ENCODE measurements around the gene TMOD1. TPM values are rescaled to one million over a fixed set of nuclear protein-coding genes. Genes with fewer than 3 reads are reported as not detected.

Gene TMOD1
- total and polyA plus RNA-seq, 2 of the 8 experiments (the other 6 are each of a cell fraction or from before 2014, with no cell fraction given): 0.17 to 0.88 TPM

DNA sequence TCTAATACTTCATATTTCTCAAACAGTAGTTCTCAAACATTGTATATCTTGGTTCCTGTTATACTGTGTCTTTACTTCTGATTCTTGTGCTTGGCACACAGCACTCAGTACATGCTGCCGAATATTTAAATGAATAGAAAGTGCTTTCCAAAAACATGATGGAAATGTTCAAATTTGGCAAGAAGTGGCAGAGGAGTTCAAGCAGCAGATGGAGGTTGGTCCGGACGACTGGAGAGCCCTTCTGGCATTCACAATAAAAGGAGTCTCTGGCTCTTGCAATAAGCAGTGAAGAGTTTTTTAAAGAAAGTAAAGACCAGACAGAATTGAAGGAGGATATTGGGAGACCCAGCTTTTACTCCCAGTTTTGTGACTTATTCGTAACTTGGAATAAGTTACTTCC is 95.4 kb downstream of the TMOD1 start:
- H4K20me1 ChIP-seq (replicated peaks in 1 of 2; ENCODE audit: control insufficient read depth in 1 of 2, insufficient read depth in 2 of 2, low read length in 2 of 2): no peaks in the 10 kb centered on the region
- no peak overlapping the region for H3K4me3 ChIP-seq (ENCODE audit: extremely low read depth in 1 of 4, insufficient read depth in 2 of 4, low read depth in 3 of 4, low read length in 4 of 4)
- H3K4ac ChIP-seq (replicated peaks; ENCODE audit: insufficient read length, low read depth, low read length): no peak overlapping the region
- H4K8ac ChIP-seq (ENCODE audit: extremely low read depth, insufficient read depth, low read length): no peak overlapping the region
- H3K79me2 ChIP-seq (ENCODE audit: control insufficient read depth in 1 of 2, insufficient read depth in 2 of 2, low read length in 2 of 2): no peaks in the 10 kb centered on the region
- DNase-seq (ENCODE audit: low read depth in 1 of 2, low spot score in 2 of 2) (no peak), FAIRE-seq (no peak)
- no peak overlapping the region for H3K56ac ChIP-seq (replicated peaks; ENCODE audit: insufficient read length, low read depth, low read length)
- H2BK20ac ChIP-seq (ENCODE audit: low read length): no peak overlapping the region
- H2BK5ac ChIP-seq (ENCODE audit: low read depth, low read length): no peak overlapping the region
- no peaks in the 10 kb centered on the region for H3K23me2 ChIP-seq (ENCODE audit: low read depth, low read length)
- no peak overlapping the region for H2BK12ac ChIP-seq (ENCODE audit: low read depth, low read length)
- H3K4me1 ChIP-seq (replicated peaks in 1 of 4; ENCODE audit: control insufficient read depth in 3 of 4, insufficient read depth in 4 of 4, low read length in 3 of 4): peaks cover 0 to 5% (median 0%) of the 10 kb centered on the region in 4 experiments; a peak in 3 of 7 replicates
- no peak overlapping the region for H3K27ac ChIP-seq (ENCODE audit: low read depth, low read length)
- H3K79me1 ChIP-seq (ENCODE audit: low read depth, low read length): no peaks in the 10 kb centered on the region; the same call in 1 of the 2 replicates
- H3K18ac ChIP-seq (ENCODE audit: extremely low read depth, low read length): no peak overlapping the region
- H2AK5ac ChIP-seq (ENCODE audit: low read depth, low read length): no peak overlapping the region
- H3K9me3 ChIP-seq (ENCODE audit: insufficient read depth in 2 of 2, low read depth in 1 of 2, low read length in 1 of 2): no peaks in the 10 kb centered on the region
- no peak overlapping the region for H3K23ac ChIP-seq (ENCODE audit: insufficient read length)
- peaks cover 5 to 13% (median 13%) of the 10 kb centered on the region in 4 experiments; a peak in 7 of 8 replicates for H3K36me3 ChIP-seq (ENCODE audit: control insufficient read depth in 2 of 4, insufficient read depth in 4 of 4, low read length in 3 of 4)
- H3K14ac ChIP-seq (ENCODE audit: insufficient read length): no peak overlapping the region
- no peaks in the 10 kb centered on the region for H3K27me3 ChIP-seq (replicated peaks in 1 of 4; ENCODE audit: control insufficient read depth in 3 of 4, extremely low read depth in 1 of 4, insufficient read depth in 3 of 4, low read length in 3 of 4)
- H4K5ac ChIP-seq (ENCODE audit: insufficient read length, low read depth, low read length): no peak overlapping the region
- no peak overlapping the region for H2BK15ac ChIP-seq (ENCODE audit: low read length)
- H2AFZ ChIP-seq (ENCODE audit: low read length): no peak overlapping the region
- ChIA-PET CTCF (ENCODE audit: partially characterized antibody) (interaction anchor here (1.0 to 22.2 kb wide), 9 partner anchors 10 to 211 kb away, joined by 3 to 574 read pairs (median 17); partner anchors contain the start of gene TMOD1), POLR2A (ENCODE audit: partially characterized antibody) (interaction anchor here (1.1 to 1.5 kb wide), 2 partner anchors 11 to 42 kb away, joined by 3 read pairs; no protein-coding TSS in a partner anchor)
- no peak overlapping the region for H4K91ac ChIP-seq (replicated peaks; ENCODE audit: insufficient read length, low read length)
- H3K9ac ChIP-seq (replicated peaks in 1 of 4; ENCODE audit: extremely low read depth in 1 of 4, low read depth in 3 of 4, low read length in 3 of 4): no peak overlapping the region
- no peak overlapping the region for H2BK120ac ChIP-seq (replicated peaks; ENCODE audit: low read depth, low read length)
- 85% methylated on average over 4 of the region's 4 CpGs; no CpG with 5 or more reads in 1 of the 2 experiments for WGBS, 2 experiments (ENCODE audit: extremely low coverage in 1 of 2, insufficient coverage in 1 of 2, insufficient read length in 1 of 2, insufficient replicate concordance in 2 of 2, low coverage in 1 of 2, low lambda C conversion rate in 2 of 2, missing lambda C conversion rate in 1 of 2)
- no peak overlapping the region for H3K4me2 ChIP-seq (ENCODE audit: insufficient read depth in 1 of 2, low read depth in 2 of 2, low read length in 2 of 2)
- no peak for TF ChIP-seq RBBP5 (IDR thresholded peaks at IDR 0.05; ENCODE audit: borderline replicate concordance, low read depth, low read length)
- no peak for TF ChIP-seq SP1 (IDR thresholded peaks at IDR 0.05; ENCODE audit: low read depth, low read length)
- no peak for TF ChIP-seq NANOG (IDR thresholded peaks at IDR 0.05; ENCODE audit: insufficient read depth, low read depth, low read length, poor library complexity, severe bottlenecking)
- TF ChIP-seq KDM4A (IDR thresholded peaks at IDR 0.05; ENCODE audit: low read depth, low read length, severe bottlenecking): no peak
- no peak for TF ChIP-seq PHF8 (conservative IDR thresholded peaks at IDR 0.05; ENCODE audit: low read depth, low read length)
- TF ChIP-seq, protein P1, sequence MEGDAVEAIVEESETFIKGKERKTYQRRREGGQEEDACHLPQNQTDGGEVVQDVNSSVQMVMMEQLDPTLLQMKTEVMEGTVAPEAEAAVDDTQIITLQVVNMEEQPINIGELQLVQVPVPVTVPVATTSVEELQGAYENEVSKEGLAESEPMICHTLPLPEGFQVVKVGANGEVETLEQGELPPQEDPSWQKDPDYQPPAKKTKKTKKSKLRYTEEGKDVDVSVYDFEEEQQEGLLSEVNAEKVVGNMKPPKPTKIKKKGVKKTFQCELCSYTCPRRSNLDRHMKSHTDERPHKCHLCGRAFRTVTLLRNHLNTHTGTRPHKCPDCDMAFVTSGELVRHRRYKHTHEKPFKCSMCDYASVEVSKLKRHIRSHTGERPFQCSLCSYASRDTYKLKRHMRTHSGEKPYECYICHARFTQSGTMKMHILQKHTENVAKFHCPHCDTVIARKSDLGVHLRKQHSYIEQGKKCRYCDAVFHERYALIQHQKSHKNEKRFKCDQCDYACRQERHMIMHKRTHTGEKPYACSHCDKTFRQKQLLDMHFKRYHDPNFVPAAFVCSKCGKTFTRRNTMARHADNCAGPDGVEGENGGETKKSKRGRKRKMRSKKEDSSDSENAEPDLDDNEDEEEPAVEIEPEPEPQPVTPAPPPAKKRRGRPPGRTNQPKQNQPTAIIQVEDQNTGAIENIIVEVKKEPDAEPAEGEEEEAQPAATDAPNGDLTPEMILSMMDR (IDR thresholded peaks at IDR 0.05; ENCODE audit: control extremely low read depth in 1 of 3, insufficient read depth in 1 of 3, low read depth in 1 of 3, low read length in 3 of 3): no peak
- TF ChIP-seq MAX (IDR thresholded peaks at IDR 0.05): no peak
- no peak for TF ChIP-seq SIRT6 (IDR thresholded peaks at IDR 0.05; ENCODE audit: low read length)
- TF ChIP-seq, protein P2, sequence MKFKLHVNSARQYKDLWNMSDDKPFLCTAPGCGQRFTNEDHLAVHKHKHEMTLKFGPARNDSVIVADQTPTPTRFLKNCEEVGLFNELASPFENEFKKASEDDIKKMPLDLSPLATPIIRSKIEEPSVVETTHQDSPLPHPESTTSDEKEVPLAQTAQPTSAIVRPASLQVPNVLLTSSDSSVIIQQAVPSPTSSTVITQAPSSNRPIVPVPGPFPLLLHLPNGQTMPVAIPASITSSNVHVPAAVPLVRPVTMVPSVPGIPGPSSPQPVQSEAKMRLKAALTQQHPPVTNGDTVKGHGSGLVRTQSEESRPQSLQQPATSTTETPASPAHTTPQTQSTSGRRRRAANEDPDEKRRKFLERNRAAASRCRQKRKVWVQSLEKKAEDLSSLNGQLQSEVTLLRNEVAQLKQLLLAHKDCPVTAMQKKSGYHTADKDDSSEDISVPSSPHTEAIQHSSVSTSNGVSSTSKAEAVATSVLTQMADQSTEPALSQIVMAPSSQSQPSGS (IDR thresholded peaks at IDR 0.05; ENCODE audit: low read length): no peak

All from H1 (cell line).